SJSA1 (cell line): ENCODE measurements around the gene CHST6. TPM values are rescaled to one million over a fixed set of nuclear protein-coding genes. Genes with fewer than 3 reads are reported as not detected.
A peak's percentile ranks its signal among the peaks of the same experiment; 100 is the strongest.
"Not testable (repeated sequence)": the region's sequence is repeated elsewhere in the genome, so short reads cannot be mapped to it uniquely, and the experiment has no call there.

Source experiments
- DNase-seq, 2 experiments: peaks; one replicate each; pipeline ENCODE4 v3.0.0-alpha.2; 2015 to 2020; ENCODE audit warnings: low spot score in 2 of 2, low read depth in 1 of 2
- H3K27ac ChIP-seq: fragments of 250-450 bp; sonication (Bioruptor Pico); 2 replicates; pipeline ENCODE4 v1.5.1; 2020; ENCODE audit warnings: mild to moderate bottlenecking, moderate library complexity
- H3K27me3 ChIP-seq: fragments of 250-450 bp; sonication (Bioruptor Pico); replicated peaks from 2 replicates; pipeline ENCODE4 v1.5.1; 2020; ENCODE audit warnings: mild to moderate bottlenecking, moderate library complexity
- H3K36me3 ChIP-seq: fragments of 250-450 bp; sonication (Bioruptor Pico); 2 replicates; pipeline ENCODE4 v1.5.1; 2020; ENCODE audit warnings: mild to moderate bottlenecking
- H3K4me1 ChIP-seq: fragments of 250-450 bp; sonication (Bioruptor Pico); replicated peaks from 2 replicates; pipeline ENCODE4 v1.6.1; 2021; ENCODE audit warnings: mild to moderate bottlenecking
- H3K4me3 ChIP-seq: fragments of 250-450 bp; sonication (Bioruptor Pico); 2 replicates; pipeline ENCODE4 v1.5.1; 2020; ENCODE audit warnings: mild to moderate bottlenecking
- H3K9me3 ChIP-seq: fragments of 250-450 bp; sonication (Bioruptor Pico); replicated peaks from 2 replicates; pipeline ENCODE4 v1.5.1; 2020; ENCODE audit warnings: mild to moderate bottlenecking
- total RNA-seq: library from RNA; depleted of rRNA; stranded (reverse); fragments of >200 nt; shearing (Covaris generic); gene quantifications from 2 replicates; pipeline ENCODE4 v1.2.3, GENCODE V29; 2014

Gene CHST6
- total RNA-seq, 1 experiment from 2014 or later = not detected

DNA sequence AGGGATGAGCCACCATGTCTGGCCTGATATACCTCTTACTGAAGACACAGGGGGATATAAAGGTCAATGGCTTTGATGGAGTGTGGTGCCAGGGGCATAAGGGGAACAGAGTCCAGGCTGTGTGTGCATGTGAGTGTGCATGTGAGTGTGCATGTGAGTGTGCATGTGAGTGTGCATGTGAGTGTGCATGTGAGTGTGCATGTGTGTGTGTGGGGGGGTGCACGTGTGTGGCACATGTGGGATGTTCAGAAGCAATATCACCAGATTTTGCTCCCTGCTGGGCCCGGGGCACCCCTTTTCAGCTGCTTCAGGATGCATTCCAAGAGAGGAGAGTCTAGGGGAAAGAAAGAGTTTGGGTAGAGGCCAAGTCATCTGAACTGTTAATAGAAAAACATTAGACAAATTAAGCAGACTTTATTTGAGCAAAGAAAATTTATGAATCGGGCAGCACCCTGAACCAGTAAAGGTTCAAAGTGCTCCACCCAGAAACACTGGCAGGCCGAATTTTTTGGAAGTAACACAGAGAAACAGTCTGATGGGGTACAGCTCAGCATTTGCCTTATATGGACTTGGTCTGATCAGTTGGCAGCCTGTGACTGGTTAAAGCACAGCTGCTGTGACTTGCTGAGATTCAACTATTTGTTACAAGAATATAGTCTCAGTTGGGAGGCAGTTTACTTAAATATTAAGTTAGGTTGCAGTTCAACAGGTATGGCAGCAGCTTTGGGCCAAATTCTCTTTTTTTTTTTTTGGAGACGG is 31.0 kb upstream of the CHST6 start:
- Histone ChIP-seq H3K36me3 (no peaks in the 10 kb centered on the region), H3K27ac (no peak overlapping the region), H3K4me1 (no peaks in the 10 kb centered on the region), H3K9me3 (no peaks in the 10 kb centered on the region), H3K27me3 (no peaks in the 10 kb centered on the region), H3K4me3 (no peak overlapping the region)
- DNase-seq = no peak

DNA sequence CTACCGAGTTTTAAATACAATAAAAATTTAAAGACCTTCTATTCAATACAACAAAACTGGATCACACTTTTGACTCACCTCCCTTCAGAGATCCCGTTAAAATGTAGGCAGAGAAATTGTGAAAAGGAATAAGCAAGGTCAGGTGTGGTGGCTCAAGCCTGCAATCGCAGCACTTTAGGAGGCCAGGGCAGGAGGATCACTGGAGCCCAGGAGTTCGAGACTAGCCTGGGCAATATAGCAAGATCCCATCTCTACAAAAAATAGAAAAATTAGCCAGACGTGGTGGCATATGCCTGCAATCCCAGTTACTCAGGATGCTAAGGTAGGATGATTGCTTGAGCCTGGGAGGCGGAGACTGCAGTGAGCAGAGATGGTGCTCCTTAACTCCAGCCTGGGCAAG is 23.9 kb upstream of the CHST6 start:
- no peak for DNase-seq
- no peak overlapping the region for H3K27ac ChIP-seq
- H3K36me3 ChIP-seq = peaks cover 3% of the 10 kb centered on the region; the same call in 1 of the 2 replicates
- H3K9me3 ChIP-seq = no peaks in the 10 kb centered on the region
- H3K4me3 ChIP-seq = no peak overlapping the region
- H3K4me1 ChIP-seq = no peaks in the 10 kb centered on the region
- no peaks in the 10 kb centered on the region for H3K27me3 ChIP-seq

DNA sequence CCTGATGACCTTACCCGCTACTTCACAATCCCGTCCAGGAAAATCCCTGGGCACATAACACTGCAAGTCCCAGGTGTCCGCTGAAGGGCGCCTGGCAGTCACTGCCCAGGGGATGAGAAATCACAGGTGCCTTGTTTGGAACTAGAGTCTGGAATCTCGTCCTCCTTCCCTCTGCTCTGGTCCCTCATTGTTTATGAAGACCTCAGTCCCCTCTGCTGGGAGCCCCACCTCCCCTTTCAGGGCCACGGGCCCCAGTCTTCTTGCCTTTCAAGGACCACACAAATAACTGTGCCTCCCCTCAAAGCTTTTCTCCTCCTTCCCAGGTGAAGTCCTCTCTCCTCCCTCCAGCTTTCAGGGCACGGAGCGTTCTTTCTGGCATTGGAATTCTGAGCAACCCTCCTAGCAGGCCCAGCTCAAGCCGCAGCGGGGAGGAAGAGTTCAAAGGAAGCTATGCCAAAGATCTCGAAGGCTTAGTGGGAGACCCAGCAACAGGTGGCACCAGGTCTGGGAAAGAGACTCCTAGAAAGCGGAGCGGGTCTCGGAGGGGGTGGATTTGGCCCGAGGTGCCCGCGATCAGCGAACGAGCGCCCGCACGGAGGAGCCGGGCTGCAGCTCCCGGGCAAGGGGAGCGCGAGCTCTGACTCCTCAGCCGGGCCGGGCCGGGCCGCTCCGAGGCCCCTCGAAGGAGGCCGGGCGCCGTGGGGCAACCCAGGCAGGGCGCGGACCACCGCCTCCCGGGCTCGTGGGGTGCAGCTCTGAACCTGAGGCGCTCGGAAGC is 21.1 kb upstream of the CHST6 start:
- Histone ChIP-seq H3K4me3 (peak overlapping the region; percentile 78), H3K27ac (peak overlapping the region; percentile 52)
- H3K36me3 ChIP-seq, DNase-seq, H3K4me1 ChIP-seq, H3K27me3 ChIP-seq, H3K9me3 ChIP-seq: not testable (repeated sequence)

DNA sequence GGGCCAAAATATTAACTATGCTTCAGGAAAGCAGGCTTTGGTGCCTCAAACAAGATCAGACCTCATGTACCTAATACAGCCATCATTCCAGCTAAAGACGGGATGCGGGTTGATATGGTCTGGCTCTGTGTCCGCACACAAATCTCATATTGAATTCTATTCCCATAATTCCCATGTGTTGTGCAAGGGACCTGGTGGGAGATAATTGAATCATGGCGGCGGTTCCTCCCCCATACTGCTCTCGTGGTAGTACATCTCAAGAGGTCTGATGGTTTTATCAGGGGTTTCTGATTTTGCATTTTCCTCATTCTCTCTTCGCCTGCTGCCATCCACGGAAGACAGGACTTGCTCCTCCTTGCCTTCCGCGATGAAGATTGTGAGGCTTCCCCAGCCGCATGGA is 19.1 kb upstream of the CHST6 start:
- Histone ChIP-seq H3K36me3 (peaks cover 3% of the 10 kb centered on the region; the same call in 1 of the 2 replicates), H3K9me3 (no peaks in the 10 kb centered on the region), H3K4me1 (peaks cover 3% of the 10 kb centered on the region; the same call in 1 of the 2 replicates), H3K27me3 (no peaks in the 10 kb centered on the region), H3K27ac (no peak overlapping the region), H3K4me3 (no peak overlapping the region)
- no peak for DNase-seq

DNA sequence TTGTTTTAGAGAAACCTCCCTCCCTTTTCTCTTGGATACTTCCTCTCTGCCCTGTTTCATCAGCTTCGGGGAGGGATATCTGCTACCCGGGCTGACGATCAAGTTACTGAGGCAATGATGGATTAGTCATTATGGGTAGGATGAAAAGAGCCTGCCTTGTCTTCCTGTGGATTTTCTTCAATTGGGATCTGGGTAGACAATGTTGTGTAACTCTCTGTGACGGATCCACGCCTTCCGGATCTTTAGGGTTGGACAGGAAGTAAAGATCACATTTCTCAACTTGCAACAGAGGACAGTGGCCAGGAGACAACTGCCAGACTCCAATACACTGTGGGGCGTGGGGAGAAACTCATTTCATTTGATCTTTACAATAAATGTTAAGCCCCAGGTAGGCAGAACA is 11.3 kb upstream of the CHST6 start:
- no peaks in the 10 kb centered on the region for H3K36me3 ChIP-seq
- no peak for DNase-seq
- peaks cover 5% of the 10 kb centered on the region; the same call in 1 of the 2 replicates for H3K4me1 ChIP-seq
- no peak overlapping the region for H3K4me3 ChIP-seq
- H3K27ac ChIP-seq = no peak overlapping the region
- H3K9me3 ChIP-seq = no peaks in the 10 kb centered on the region
- no peaks in the 10 kb centered on the region for H3K27me3 ChIP-seq

DNA sequence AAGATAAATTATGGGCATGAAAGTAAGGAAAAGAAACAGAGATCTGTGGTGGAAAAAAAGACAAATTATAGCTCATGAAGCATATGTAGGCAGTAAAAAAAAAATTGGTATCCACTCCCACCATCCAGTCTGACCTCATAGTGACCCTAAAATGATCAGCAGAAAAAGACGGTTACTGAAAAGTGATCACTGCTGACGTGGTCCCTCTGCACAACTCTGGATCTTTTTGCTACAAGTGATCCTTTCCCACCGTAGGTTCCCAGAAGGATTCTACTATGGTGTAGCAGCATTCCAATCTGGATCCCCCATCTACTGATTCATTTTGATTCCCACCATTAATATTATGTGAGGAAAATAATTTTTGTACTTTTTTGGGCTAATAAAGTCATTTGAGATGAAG is 10.9 kb upstream of the CHST6 start:
- no peak overlapping the region for H3K4me3 ChIP-seq
- H3K9me3 ChIP-seq = no peaks in the 10 kb centered on the region

DNA sequence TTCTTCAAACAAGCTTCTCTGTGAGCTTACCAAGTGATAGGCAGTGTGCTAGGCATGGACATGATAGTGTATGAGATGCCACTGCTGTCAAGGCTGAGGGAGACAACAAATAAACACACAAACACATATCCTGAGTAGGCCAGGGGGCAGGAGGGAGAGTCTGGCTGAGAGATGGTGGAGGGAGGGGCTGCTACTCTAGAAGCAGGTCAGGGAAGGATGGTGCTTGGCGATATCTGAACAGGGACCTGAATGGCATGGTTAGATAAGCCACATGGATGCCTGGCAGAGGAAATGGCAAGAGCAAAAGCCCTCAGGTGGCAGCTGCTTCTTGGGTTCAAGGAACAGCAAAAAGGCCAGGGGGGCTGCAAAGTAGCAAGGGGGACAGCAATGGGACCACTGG is 8.6 kb upstream of the CHST6 start:
- Histone ChIP-seq H3K4me1 (no peaks in the 10 kb centered on the region), H3K27me3 (no peaks in the 10 kb centered on the region), H3K4me3 (no peak overlapping the region), H3K9me3 (no peaks in the 10 kb centered on the region), H3K27ac (no peak overlapping the region), H3K36me3 (no peaks in the 10 kb centered on the region)
- no peak for DNase-seq

More for the DNA sequence above, 10.9 kb upstream of the CHST6 start:
- no peaks in the 10 kb centered on the region for H3K36me3 ChIP-seq
- peaks cover 5% of the 10 kb centered on the region; the same call in 1 of the 2 replicates for H3K4me1 ChIP-seq
- no peak overlapping the region for H3K27ac ChIP-seq
- H3K27me3 ChIP-seq = no peaks in the 10 kb centered on the region
- no peak for DNase-seq

DNA sequence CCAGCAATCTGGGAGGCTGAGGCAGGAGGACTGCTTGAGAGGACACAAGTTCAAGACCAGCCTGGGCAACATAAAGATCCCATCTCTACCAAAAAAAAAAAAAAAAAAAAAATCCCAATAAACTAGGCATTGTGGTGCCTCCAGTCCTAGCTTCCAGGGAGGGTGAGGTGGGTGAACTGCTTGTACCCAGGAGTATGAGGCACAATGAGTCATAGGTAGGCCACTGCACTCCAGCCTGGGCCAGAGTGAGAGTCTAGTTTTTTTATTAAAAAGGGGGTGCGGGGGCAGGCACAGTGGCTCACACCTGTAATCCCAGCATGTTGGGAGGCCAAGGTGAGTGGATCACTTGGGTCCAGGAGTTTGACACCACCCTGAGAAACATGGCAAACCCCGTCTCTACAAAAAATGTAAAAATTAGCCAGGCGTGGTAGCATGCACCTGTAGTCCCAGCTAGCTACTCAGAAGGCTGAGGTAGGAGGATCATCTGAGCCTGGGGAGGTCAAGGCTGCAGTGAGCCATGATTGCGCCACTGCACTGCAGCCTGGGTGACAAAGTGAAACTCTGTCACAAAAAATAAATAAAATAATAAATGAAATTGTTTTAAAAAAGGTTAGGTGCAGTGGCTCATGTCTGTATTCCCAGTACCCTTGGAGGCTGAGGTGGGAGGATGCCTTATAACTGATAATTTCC is 7.8 kb upstream of the CHST6 start:
- Histone ChIP-seq H3K27ac (no peak overlapping the region), H3K4me3 (no peak overlapping the region), H3K9me3 (no peaks in the 10 kb centered on the region), H3K36me3 (no peaks in the 10 kb centered on the region), H3K4me1 (no peaks in the 10 kb centered on the region), H3K27me3 (no peaks in the 10 kb centered on the region)
- no peak for DNase-seq

DNA sequence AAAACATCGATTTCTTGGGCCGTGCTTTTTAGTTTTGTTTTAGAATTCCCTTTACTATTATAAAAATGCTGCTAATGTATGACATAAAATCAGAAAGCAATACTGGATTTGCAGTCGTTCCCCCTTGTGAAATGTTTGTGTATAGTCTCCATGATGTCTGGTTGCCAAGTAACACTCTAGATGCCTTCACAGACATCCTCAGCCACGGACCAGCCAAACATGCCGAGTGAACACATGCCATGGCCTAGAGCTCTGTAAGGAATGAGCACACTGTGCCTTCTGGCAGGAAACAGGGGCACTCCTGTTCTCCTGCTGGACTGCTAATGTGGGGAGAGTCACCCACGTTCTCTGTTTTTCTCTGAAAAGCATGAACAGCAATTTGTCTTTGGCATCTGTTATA is 6.6 kb upstream of the CHST6 start:
- not testable (repeated sequence) for H3K4me1 ChIP-seq, H3K27me3 ChIP-seq, DNase-seq, H3K4me3 ChIP-seq, H3K9me3 ChIP-seq, H3K27ac ChIP-seq, H3K36me3 ChIP-seq

DNA sequence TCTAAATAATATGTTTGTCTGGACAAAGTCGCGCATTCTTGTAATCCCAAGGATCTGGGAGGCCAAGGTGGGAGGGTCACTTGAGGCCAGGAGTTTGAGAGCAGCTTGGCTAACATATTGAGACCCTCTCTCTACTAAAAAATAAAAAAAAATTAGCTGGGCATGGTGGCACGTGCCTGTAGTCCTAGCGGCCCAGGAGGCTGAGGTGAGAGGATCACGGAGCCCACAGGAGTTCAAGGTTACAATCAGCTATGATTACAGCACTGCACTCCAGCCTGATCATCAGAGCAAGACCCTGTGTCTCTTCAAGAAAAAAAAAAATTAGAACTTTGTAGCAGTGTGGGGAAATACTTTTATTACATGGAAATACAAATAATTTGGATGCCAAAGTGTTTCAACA is 6.1 kb upstream of the CHST6 start:
- no peaks in the 10 kb centered on the region for H3K4me1 ChIP-seq
- peaks cover 8% of the 10 kb centered on the region for H3K27me3 ChIP-seq
- H3K27ac ChIP-seq = no peak overlapping the region
- no peaks in the 10 kb centered on the region for H3K36me3 ChIP-seq
- H3K4me3 ChIP-seq = no peak overlapping the region
- no peak for DNase-seq
- no peaks in the 10 kb centered on the region for H3K9me3 ChIP-seq

DNA sequence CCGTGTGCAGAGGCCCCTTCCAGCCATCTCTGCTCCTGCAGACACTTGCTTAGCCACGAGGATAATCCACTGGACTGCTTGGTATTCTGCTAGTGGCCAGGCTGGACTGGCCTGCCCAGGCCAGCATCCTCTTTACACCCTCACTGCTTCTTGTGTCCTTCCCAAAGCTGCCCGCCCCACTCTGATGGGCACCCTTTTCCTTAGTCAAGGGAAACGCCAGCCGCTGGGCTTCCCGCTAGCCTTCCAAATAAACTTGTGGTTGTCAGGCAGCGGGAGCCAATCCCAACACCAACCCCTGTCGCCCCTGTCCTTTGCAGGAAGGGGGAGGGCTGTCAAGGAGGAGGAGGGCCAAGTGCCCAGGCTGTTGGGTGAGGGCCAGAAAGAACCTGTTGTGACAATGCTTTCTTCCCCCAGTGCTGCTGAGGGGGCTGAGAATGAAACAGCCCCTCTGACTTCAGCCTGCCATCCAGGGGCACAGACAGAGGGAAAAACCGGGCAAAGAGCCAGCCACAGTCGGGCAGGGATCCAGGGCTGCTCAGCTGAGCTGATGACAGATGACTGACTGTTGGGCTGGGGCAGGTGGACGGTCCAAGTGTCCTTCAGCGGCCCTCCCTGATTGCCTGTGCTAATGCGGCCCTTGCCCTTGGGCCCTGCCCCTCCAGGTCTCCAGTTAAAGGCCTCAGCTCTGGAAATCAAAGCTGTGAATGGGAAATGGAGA is 3.5 kb upstream of the CHST6 start:
- not testable (repeated sequence) for H3K4me1 ChIP-seq, H3K27ac ChIP-seq, H3K36me3 ChIP-seq, DNase-seq, H3K9me3 ChIP-seq, H3K4me3 ChIP-seq
- H3K27me3 ChIP-seq = peaks cover 22% of the 10 kb centered on the region

DNA sequence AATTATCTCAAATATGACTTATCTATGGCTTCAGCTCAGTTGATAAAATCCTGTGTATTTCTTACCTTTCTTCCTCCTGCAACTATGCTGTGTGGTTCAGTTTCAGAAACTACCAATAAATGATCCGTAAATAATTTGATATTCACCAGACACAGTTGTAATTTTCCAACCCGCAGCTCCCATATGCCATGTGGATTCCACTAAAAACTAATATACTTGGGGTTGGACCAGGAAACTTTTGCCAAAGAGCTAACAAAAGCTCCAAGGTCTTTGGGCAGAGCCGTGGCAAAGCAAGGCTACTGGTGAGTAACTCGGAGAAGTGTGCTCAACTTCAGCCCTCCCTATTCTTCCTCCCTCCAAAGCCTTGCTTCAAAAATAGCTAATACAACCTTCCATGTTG is 2.3 kb upstream of the CHST6 start:
- H3K4me3 ChIP-seq = no peak overlapping the region
- no peak for DNase-seq
- H3K36me3 ChIP-seq = no peaks in the 10 kb centered on the region
- peaks cover 22% of the 10 kb centered on the region for H3K27me3 ChIP-seq
- no peaks in the 10 kb centered on the region for H3K9me3 ChIP-seq
- H3K27ac ChIP-seq = no peak overlapping the region
- H3K4me1 ChIP-seq = no peaks in the 10 kb centered on the region; the same call in 1 of the 2 replicates

DNA sequence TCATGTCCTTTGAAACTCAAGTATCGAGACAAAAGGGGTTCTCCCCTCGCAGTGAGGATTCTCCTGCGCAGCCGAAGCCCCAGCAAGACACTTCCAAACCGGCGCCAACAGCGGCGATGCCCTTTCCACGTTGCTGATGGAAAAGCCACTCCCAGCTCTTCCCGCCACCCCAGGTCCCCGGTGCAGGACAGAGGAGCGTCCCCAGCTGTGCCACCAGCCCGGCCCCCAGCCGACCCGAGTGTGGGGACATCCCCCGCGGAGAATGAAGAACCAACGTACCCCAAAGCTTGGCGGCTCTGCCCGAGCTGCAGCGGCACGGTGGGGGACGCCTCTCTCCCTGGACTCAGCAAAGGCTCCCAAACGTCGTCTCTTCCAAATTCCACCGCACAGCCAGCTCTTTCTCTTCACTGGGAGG is 573 bp downstream of the CHST6 start:
- no peak for DNase-seq
- Histone ChIP-seq H3K4me3 (no peak overlapping the region), H3K36me3 (no peaks in the 10 kb centered on the region), H3K4me1 (no peaks in the 10 kb centered on the region; the same call in 1 of the 2 replicates), H3K27me3 (peaks cover 22% of the 10 kb centered on the region), H3K27ac (no peak overlapping the region), H3K9me3 (no peaks in the 10 kb centered on the region)
